Measurements from ENCODE around the gene DYNC1I1.

- TF ChIP-seq POLR2A (IDR thresholded peaks at IDR 0.05) (no peak), CTCF (IDR thresholded peaks at IDR 0.05) (no peak)
These were observed 149.8 kb downstream of the DYNC1I1 start for GRCh38 chr7:95922191-95922590.
